ENCODE measurements around the gene NAPG.
"Not testable (repeated sequence)": the region's sequence is repeated elsewhere in the genome, so short reads cannot be mapped to it uniquely, and the experiment has no call there.

Gene NAPG

GRCh38 chr18:10499230-10499629, 26.6 kb upstream of the NAPG start:
- peaks cover 37% of the 10 kb centered on the region for H3K27me3 Mint-ChIP-seq
- peaks cover 11% of the 10 kb centered on the region for H3K4me1 Mint-ChIP-seq
- peak; percentile 16 to 24 for DNase-seq
- ATAC-seq, result peak; percentile 98
- H3K27ac Mint-ChIP-seq, result no peak overlapping the region
- no peak overlapping the region for H3K4me3 Mint-ChIP-seq
- no peaks in the 10 kb centered on the region for H3K9me3 Mint-ChIP-seq

GRCh38 chr18:10500038-10500437, 25.8 kb upstream of the NAPG start:
- Mint-ChIP-seq H3K4me3 (no peak overlapping the region), H3K4me1 (peaks cover 11% of the 10 kb centered on the region), H3K9me3 (no peaks in the 10 kb centered on the region), H3K27ac (no peak overlapping the region), H3K27me3 (peaks cover 37% of the 10 kb centered on the region)
- DNase-seq, result no peak
- ATAC-seq, result no peak

- no peak overlapping the region for H3K27ac Mint-ChIP-seq
- no peak for DNase-seq
- H3K4me1 Mint-ChIP-seq, result no peaks in the 10 kb centered on the region
- H3K9me3 Mint-ChIP-seq, result peaks cover 5 to 6% of the 10 kb centered on the region in 2 donors
- no peak for ATAC-seq
- no peak overlapping the region for H3K4me3 Mint-ChIP-seq
- peaks cover 33% of the 10 kb centered on the region for H3K27me3 Mint-ChIP-seq
Observed at GRCh38 chr18:10504723-10505122, 21.1 kb upstream of the NAPG start.

GRCh38 chr18:10505892-10506291, 19.9 kb upstream of the NAPG start:
- not testable (repeated sequence) for H3K4me3 Mint-ChIP-seq

DNA sequence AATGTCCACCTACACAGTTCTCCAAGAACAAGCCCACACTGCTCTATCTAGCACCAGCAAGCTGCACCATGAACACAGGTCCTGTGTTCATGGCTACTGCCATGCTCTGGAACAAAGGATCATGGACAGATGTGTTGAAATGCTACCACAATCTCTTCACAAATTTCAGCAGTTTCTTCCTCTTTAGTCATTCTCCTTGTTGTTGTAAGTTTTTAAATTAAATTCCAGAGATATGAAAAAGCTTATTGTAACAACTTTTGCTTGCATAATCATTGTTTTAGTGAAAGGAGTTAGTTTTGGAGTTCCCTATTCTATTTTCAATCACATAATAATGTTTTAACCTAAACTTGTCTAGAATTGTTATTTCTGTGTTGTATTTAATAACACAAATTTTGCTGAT, 17.2 kb upstream of the NAPG start:
- DNase-seq, result no peak
- Mint-ChIP-seq H3K27me3 (peaks cover 20% of the 10 kb centered on the region), H3K4me1 (no peaks in the 10 kb centered on the region), H3K27ac (no peak overlapping the region), H3K4me3 (no peak overlapping the region), H3K9me3 (peaks cover 5 to 6% of the 10 kb centered on the region in 2 donors)
- no peak for ATAC-seq

More at GRCh38 chr18:10505892-10506291, 19.9 kb upstream of the NAPG start:
- not testable (repeated sequence) for DNase-seq, H3K27ac Mint-ChIP-seq, H3K9me3 Mint-ChIP-seq, H3K4me1 Mint-ChIP-seq, ATAC-seq
- H3K27me3 Mint-ChIP-seq, result peaks cover 27% of the 10 kb centered on the region

- ATAC-seq, result no peak
- Mint-ChIP-seq H3K4me1 (peaks cover 4% of the 10 kb centered on the region), H3K27ac (no peak overlapping the region)
Observed at GRCh38 chr18:10511236-10511635, 14.6 kb upstream of the NAPG start.

DNA sequence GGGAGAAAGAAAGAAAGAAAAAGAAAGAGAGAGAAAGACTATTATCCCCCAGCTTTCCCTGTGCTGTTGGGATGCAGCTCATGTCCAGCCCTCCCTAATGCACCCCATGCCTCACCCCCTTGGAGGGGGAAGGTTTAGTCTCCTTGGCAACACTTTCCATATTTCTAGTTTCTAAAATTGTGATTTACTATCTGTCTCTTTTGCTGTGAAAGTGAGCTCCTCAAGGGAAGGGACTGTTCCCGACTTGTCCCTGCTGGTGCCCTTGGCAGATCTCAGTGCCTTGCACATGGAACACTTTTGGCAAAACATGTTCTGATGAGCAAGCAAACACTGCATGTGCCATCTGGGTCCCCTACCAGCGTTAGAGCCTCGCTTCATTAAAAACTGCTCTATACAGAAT, 11.7 kb upstream of the NAPG start:
- Mint-ChIP-seq H3K9me3 (peaks cover 0 to 7% of the 10 kb centered on the region in 2 donors), H3K27me3 (peaks cover 42% of the 10 kb centered on the region), H3K4me1 (peaks cover 4% of the 10 kb centered on the region), H3K4me3 (no peak overlapping the region), H3K27ac (no peak overlapping the region)
- ATAC-seq (no peak), DNase-seq (no peak)

More at GRCh38 chr18:10511236-10511635, 14.6 kb upstream of the NAPG start:
- no peak overlapping the region for H3K4me3 Mint-ChIP-seq
- H3K27me3 Mint-ChIP-seq, result peaks cover 29% of the 10 kb centered on the region
- no peak for DNase-seq
- H3K9me3 Mint-ChIP-seq, result peaks cover 5 to 6% of the 10 kb centered on the region in 2 donors

- ATAC-seq, result no peak
- Mint-ChIP-seq H3K27ac (no peak overlapping the region), H3K9me3 (peaks cover 0 to 7% of the 10 kb centered on the region in 2 donors), H3K4me3 (no peak overlapping the region), H3K27me3 (peaks cover 47% of the 10 kb centered on the region), H3K4me1 (peaks cover 4% of the 10 kb centered on the region)
- DNase-seq, result no peak
Observed at GRCh38 chr18:10514601-10515000, 11.2 kb upstream of the NAPG start.

DNA sequence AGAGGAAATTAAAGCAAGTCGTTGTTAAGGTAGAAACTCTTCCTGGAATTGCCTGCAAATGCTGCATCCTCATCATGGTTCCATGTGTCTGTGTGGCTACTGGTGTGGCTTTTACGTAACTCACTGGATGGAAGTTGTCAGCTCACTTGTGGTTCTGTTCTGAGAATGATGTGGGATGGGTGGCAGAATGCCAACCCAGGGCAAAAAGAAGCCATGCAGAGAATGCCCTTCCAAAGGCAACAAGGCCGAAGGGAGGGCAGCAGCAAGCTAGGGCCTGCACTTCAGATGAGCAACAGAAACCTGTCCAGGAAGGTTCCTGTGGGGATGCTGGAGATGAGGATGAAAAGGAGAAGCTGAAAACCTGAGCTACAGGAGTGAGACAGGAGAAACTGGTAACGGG, 10.4 kb upstream of the NAPG start:
- Mint-ChIP-seq H3K27me3 (peaks cover 48% of the 10 kb centered on the region), H3K4me1 (peaks cover 4% of the 10 kb centered on the region), H3K9me3 (peaks cover 0 to 7% of the 10 kb centered on the region in 2 donors), H3K4me3 (no peak overlapping the region), H3K27ac (no peak overlapping the region)
- DNase-seq, result no peak
- ATAC-seq, result no peak

- no peak for DNase-seq
- peaks cover 48% of the 10 kb centered on the region for H3K27me3 Mint-ChIP-seq
Observed at GRCh38 chr18:10516078-10516477, 9.7 kb upstream of the NAPG start.

GRCh38 chr18:10518595-10519255, 7.1 kb upstream of the NAPG start:
- peaks cover 4% of the 10 kb centered on the region for H3K4me1 Mint-ChIP-seq
- H3K27ac Mint-ChIP-seq, result no peak overlapping the region
- peaks cover 0 to 7% of the 10 kb centered on the region in 2 donors for H3K9me3 Mint-ChIP-seq
- no peak overlapping the region for H3K4me3 Mint-ChIP-seq
- peaks cover 39% of the 10 kb centered on the region for H3K27me3 Mint-ChIP-seq
- ATAC-seq (no peak), DNase-seq (no peak)

More at GRCh38 chr18:10516078-10516477, 9.7 kb upstream of the NAPG start:
- H3K9me3 Mint-ChIP-seq, result peaks cover 0 to 7% of the 10 kb centered on the region in 2 donors
- no peak overlapping the region for H3K27ac Mint-ChIP-seq
- peaks cover 4% of the 10 kb centered on the region for H3K4me1 Mint-ChIP-seq
- ATAC-seq, result no peak
- H3K4me3 Mint-ChIP-seq, result no peak overlapping the region

DNA sequence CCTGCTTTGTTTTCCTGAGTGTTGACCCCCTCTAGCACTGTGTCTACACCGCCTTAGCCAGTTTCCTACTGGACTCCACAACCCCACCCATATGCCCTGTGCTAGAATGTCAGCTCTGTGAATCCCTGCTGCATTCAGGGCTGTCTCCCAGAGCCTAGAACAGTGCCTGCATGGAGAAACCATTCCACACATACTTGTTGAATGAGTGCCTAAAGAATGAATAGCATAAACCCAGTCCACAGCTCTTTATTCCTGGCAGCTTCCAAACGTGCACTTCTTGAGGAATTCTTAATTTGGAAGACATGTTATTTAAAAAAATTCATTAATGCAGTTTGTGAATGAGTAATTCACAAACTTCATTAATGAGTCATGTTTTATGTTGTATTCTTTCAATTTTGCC, 6.5 kb upstream of the NAPG start:
- Mint-ChIP-seq H3K4me3 (no peak overlapping the region), H3K4me1 (peaks cover 9% of the 10 kb centered on the region), H3K9me3 (peaks cover 0 to 7% of the 10 kb centered on the region in 2 donors), H3K27me3 (peaks cover 33% of the 10 kb centered on the region), H3K27ac (no peak overlapping the region)
- no peak for ATAC-seq
- DNase-seq, result no peak

DNA sequence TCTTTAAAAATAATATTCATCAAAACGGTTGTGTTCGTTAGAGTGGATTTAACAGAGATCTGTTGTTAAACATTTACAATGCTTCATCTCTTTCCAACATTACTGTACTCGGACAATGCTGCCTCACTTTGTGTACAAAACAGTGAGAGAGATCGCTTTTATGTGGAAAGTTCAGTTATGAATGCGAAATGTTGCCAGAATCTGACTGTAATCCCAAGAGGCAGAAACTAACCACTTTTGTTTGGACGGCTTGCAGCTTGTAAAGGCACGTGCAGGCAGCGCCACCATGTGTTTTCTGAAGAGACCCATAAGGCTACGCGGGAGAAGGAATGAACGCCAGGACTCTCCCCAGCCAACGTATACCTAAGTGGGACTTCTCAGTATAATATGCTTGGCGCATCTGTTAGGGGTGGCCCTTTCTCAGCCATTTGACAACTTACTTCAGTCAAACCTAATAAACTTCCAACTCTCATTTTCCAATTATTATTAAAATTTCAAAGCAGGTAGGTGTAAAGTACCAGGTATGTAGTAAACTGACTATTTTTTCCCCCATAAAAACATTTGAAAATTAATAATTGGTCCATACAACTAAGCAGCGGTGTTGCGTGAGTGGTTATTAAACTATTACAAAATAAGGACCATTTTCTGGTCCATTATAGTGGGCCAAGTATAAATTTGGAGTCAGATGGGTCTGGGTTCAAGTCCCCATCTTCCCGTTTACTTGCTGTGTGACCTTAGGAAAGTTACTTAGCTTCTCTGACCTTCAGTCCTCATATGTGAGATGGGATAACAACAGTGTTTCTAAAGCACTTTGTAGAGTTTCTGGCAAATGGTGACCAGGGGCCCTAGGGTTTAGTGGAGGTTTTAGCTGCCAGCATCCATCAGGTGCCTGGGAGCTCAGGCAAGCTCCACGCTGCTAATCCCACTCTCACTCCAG, 5.6 kb upstream of the NAPG start:
- ATAC-seq, result peak; percentile 88
- Mint-ChIP-seq H3K27ac (no peak overlapping the region), H3K4me3 (no peak overlapping the region), H3K4me1 (peaks cover 17% of the 10 kb centered on the region), H3K27me3 (peaks cover 31% of the 10 kb centered on the region), H3K9me3 (peaks cover 0 to 7% of the 10 kb centered on the region in 2 donors)
- DNase-seq, result peak; percentile 34 to 62

DNA sequence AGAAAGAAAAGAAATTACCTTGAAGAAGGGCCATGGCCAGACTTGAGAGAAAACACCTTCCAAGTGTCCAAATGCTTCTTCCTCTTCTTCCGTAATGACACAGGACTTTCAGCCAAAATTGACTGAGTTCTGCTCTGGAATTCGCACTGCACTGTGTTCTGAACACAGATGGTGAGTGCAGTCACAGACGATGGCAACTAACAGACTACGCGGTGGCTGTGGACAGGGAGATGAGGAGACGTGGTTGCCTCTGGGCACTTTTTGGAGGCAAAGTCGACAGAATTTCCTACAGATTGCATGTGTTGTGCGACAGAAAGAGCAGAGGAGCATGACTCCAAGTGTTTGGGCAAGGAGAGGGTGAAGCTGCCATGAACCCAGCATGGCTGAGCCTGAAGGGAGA, 4.3 kb upstream of the NAPG start:
- ATAC-seq, result no peak
- Mint-ChIP-seq H3K27me3 (peaks cover 31% of the 10 kb centered on the region), H3K4me3 (no peak overlapping the region)

GRCh38 chr18:10522574-10522973, 3.3 kb upstream of the NAPG start:
- no peak for ATAC-seq
- DNase-seq, result no peak
- Mint-ChIP-seq H3K4me3 (no peak overlapping the region), H3K4me1 (peaks cover 21% of the 10 kb centered on the region), H3K27ac (no peak overlapping the region), H3K27me3 (peaks cover 26% of the 10 kb centered on the region), H3K9me3 (peaks cover 0 to 2% of the 10 kb centered on the region in 2 donors)

More for the DNA sequence above, 4.3 kb upstream of the NAPG start:
- no peak overlapping the region for H3K27ac Mint-ChIP-seq
- peaks cover 15% of the 10 kb centered on the region for H3K4me1 Mint-ChIP-seq
- DNase-seq, result no peak
- H3K9me3 Mint-ChIP-seq, result peaks cover 0 to 7% of the 10 kb centered on the region in 2 donors

- Mint-ChIP-seq H3K4me3 (no peak overlapping the region), H3K9me3 (no peaks in the 10 kb centered on the region), H3K27me3 (peaks cover 18% of the 10 kb centered on the region), H3K27ac (no peak overlapping the region), H3K4me1 (peaks cover 29% of the 10 kb centered on the region)
- DNase-seq, result no peak
- no peak for ATAC-seq
Observed at GRCh38 chr18:10523544-10523943, 2.3 kb upstream of the NAPG start.
